GM21447 (cell line): ENCODE data around the gene ASPRV1.

ENCODE experiments used
- ATAC-seq: cut with Tn5 transposase; IDR thresholded peaks from one replicate; pipeline ENCODE4 v1.9.1; 2021; ENCODE audit not compliant: unreplicated experiment

Gene ASPRV1

GRCh38 chr2:69989009-69989408 lies 27.6 kb upstream of the ASPRV1 start:
- ATAC-seq: no peak

- no peak for ATAC-seq
These were observed 26.7 kb upstream of the ASPRV1 start for GRCh38 chr2:69988086-69988635.

GRCh38 chr2:69986691-69987090 lies 25.3 kb upstream of the ASPRV1 start:
- ATAC-seq: no peak

GRCh38 chr2:69985688-69986087 lies 24.3 kb upstream of the ASPRV1 start:
- no peak for ATAC-seq

DNA sequence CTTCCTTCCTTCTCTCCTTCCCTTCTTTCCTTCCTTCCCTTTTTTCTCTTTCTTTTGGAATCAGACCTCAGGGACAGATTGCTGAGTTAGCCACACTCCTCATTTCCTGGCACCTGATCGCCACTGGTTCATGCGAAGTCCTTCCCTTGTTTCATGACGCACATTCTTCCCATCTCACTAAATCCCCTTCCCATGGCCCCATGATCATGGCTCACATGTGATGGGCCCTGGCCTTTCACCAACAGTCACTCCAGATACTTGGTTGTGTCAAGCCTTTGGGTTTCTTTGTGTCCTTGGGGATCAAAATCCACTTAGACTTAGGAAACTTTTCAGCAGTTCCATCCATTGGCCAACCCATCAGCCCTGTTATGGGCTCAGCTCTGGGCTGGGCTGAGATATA lies 23.8 kb upstream of the ASPRV1 start:
- ATAC-seq: no peak

GRCh38 chr2:69983392-69983966 lies 22.0 kb upstream of the ASPRV1 start:
- ATAC-seq: no peak

DNA sequence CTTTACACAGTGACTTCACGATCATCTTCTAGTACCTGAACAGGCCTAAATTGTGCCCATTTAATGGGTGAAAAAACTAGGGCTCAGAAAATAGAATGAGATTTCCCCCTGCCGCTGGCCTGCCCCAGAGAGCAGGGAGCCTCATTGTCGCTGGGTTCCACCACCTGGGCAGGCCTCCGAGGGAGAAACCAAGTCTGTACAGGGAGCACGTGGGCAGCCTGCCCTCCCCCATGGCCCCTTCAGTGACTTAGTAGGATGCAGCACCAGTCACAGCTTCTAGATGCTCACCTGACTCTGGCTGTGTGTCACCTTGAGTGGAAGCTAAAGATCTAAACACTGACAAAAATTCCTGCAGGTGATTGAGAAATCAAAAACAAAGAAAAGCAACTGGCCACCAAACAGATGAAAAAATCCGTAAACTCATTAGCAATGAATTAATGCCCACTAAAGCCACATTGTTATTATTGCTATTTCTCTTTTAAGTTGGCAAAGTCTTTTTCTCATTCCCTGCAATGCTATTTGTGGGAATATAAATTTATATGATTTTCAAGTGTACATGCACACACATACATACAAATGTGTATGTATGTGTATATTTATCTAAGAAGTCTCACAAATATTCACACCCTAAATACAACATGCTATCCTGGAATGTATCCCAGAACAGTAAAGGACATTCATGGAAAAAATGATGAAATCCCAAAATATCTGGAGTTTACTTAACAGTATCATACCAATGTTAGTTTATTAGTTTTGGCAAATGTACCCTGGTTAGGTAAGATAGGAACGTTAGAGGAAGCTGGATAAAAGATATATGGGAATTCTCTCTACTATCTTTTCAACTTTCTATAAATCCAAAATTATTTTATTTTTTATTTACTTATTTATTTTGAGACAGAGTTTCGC lies 18.7 kb upstream of the ASPRV1 start:
- ATAC-seq: no peak

DNA sequence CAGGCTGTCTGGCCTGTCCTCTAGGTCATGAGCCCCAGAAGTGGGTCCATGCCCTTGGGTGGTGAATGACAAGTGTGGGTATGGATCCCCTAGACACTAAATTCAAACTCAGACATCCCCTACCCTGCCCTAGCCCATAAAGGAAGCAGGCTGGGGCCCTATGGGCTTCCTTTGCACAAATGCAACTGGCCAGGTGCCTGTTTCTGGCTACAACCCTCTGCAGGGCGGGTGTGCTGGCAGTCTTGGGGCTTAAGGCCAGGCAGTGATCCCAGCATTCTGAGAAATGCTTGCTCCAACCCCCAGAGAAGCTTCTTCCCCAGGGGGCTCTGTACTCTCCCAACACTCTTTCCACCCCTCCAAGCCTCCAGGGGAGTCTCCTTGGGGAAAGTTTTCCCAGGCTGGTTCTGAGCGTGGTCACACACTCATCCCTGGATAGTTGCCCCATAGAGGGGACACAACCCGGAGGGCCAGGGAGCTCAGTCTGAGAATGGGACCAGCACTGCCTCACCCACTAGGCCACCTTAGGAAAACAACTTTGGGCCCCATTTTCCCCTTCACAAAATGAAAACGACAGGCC lies 16.6 kb upstream of the ASPRV1 start:
- ATAC-seq: no peak

- no peak for ATAC-seq
These were observed 15.8 kb upstream of the ASPRV1 start for GRCh38 chr2:69977186-69977585.

DNA sequence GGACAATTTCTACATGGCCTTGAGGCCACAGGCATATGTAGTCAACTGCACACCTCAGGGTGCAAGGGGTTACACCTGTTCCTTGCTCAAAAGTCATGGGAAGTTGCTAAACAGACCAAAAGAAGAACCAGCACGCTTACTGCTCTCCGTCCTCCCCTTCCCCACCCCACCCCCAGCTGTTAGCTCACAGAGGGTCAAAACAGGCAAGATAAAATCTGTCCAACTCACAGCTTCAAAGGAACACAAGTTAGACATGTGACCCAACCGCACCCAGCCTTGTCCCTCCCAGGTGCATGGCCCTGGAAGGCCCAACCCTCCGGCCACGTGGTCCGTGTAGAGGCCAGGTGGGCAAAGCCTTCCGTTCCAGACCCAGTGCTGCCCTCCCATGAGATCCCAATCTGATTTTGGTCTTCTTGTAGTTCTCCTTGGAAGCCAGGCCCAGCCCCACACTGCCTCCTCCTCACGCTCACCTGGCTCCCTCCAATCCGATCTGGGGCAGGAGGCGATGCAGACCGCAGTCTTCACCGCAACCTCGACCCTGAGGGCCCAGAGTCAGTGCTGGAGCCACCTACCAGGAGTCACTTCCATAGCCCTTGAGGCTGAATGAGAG lies 14.5 kb upstream of the ASPRV1 start:
- no peak for ATAC-seq

DNA sequence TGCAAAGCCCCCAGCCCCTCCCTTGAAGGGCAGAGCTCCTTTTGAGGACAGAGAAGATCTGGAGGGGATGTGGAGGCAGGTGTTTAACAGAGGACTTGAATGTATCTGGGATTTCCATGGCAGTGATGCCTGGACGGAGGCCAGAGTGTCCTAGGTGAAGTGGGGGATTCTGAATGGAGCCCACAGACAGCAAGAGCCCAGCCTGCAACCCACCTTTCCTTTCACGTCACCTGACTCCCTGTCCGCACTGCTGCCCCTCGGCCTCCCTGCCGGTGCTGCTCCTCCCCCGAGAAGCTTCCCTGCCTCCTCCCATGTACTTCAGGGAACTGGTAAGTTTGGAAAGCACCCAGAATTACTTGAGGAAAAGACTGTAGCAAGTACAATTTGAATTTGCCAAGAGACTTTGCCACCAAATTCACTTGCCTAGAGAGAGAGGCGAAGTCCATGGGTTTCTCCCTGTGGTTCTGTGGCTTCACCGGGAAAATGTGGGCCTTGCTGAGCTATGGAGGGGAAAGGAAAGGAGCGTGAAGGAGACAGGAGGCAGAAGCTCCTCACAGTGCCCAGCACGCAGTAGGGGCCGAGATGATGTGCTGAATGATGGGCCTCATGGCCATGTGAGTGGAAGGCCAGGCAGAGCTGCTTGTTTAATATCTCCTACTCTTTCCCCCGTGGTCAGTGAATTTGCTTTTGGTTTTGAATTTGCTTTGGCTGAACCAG lies 13.9 kb upstream of the ASPRV1 start:
- ATAC-seq: no peak

DNA sequence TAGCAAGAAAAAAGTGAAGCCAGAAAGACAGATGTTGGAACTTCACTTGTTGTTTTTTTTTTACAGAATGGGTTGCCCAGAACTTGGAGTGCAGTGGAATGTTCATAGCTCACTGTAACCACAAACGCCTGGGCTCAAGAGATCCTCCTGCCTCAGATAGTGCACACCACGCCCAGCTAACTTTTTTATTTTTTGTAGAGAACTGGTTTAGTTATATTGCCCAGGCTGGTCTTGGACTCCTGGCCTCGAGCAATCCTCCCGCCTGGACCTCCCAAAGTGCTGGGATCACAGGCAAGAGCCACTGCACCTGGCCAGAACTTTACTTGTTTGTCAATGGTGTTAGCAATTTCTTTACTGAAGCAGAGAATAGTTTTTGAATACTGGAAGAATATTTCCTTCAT lies 11.9 kb upstream of the ASPRV1 start:
- ATAC-seq: no peak

- ATAC-seq: no peak
These were observed 11.4 kb upstream of the ASPRV1 start for GRCh38 chr2:69972822-69973221.

DNA sequence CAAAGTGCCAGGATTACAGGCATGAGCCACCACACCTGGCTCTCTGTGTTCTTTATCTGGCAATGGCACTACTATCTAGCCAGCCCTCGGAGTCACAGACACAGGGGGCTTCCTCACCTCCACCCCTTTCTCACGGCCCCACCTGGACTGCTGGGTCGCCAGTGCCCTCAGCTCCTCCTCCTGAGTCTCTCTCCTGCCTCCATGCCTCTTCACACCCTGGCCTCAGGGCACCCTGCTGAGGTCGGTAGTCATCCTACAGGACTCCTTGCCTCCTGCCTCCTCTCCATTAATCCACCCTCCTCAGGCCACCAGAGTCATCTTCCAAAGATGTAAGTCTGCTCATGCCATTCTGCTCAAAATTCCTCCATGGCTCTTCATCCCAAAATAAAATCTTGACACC lies 8.6 kb upstream of the ASPRV1 start:
- ATAC-seq: no peak

DNA sequence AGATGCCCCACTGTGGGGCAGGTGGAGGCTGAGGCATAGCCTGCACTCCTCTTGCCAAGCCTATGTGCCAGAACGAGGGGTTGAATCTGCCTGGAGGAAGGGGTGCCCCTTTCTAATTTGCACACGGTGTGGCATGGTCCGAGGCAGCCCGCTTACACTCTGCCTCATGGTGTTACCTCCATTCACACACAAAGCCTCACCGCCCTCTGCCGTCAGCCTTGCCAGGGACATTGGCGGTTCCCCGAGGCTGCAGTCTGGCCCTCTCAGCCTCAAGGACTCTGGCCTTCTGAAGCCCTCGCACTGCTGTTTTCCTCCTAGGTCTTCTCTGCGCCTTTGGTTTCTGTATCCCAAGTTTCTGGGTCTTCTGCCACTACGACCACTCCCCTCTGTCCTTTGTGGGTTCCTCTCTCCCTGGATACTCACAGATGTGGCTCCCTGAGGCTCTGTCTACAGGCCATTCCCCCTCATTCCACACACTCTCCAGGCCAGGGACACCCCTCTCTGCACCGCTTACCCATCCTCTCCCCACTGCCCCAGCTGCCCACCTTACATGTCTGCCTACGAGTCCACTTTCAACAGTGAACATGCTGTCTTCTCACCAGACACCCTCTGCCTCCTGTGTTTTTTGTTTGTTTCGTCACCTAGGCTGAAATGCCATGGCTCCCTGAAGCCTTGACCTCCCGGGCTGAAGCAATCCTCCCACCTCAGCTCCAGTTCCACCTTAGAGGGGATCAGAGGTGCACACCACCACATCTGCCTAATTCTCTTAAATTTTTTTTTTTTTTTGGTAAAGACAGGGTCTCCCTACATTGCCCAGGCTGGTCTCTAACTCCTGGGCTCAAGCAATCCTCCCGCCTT lies 7.9 kb upstream of the ASPRV1 start:
- ATAC-seq: no peak

- no peak for ATAC-seq
These were observed 7.2 kb upstream of the ASPRV1 start for GRCh38 chr2:69968609-69969008.

- ATAC-seq: no peak
These were observed 5.1 kb upstream of the ASPRV1 start for GRCh38 chr2:69966496-69966895.

GRCh38 chr2:69965756-69966445 lies 4.5 kb upstream of the ASPRV1 start:
- ATAC-seq: no peak

DNA sequence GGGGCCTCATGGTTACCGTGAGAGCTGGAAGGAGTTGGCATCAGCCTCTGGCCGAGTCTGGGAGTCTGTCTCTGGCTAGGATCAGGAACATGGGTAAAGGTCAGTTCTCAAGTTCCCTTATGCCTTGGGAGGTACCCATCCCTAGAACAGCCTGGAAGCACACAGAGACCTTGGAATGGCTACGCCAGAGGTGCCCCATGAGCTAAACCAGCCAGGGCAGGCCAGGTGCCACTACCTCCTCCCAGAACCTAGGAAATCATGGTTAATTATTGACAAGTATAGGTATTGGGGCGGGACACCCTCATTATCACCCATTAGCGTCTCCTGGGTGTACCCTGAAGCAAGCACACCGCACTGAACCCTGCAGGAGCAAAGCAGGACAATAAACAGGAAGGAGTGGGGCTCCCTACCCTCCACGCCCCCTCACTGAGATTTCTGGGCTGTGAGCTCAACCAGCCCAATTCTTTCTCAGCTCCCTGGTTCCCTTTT lies 3.0 kb upstream of the ASPRV1 start:
- ATAC-seq: no peak
